HUDEP-2 (cell line): Measurements from ENCODE around the gene LNPK.
A peak's percentile ranks its signal among the peaks of the same experiment; 100 is the strongest.
"Not testable (repeated sequence)": the region's sequence is repeated elsewhere in the genome, so short reads cannot be mapped to it uniquely, and the experiment has no call there.

Source experiments
- DNase-seq, 76 experiments: peaks; one replicate each; lab custom pipeline; 2025; ENCODE audit not compliant: unreplicated experiment in 76 of 76; lab: John Stamatoyannopoulos, UW

LNPK gene

GRCh38 chr2:176001916-176002687 lies at the start of gene LNPK:
LNPK (minus strand) TSS chr2:176002267; CDS start chr2:175995584, 6,683 bp downstream.
- DNase-seq, result peak in 75 of 76 experiments; percentile 19 to 96 (median 89)

- no peak for DNase-seq
Measured at GRCh38 chr2:176039375-176039774, 37.3 kb upstream of the LNPK start.

GRCh38 chr2:176038694-176039093 lies 36.6 kb upstream of the LNPK start:
- DNase-seq, result no peak

GRCh38 chr2:176035013-176035691 lies 33.1 kb upstream of the LNPK start:
- no peak for DNase-seq

GRCh38 chr2:176027806-176028205 lies 25.7 kb upstream of the LNPK start:
- DNase-seq, result no peak

- DNase-seq, result no peak
Measured at GRCh38 chr2:176025932-176026331, 23.9 kb upstream of the LNPK start.

- DNase-seq, result no peak
Measured at GRCh38 chr2:176024083-176024482, 22.0 kb upstream of the LNPK start.

- DNase-seq, result no peak
Measured at GRCh38 chr2:176022048-176022447, 20.0 kb upstream of the LNPK start.

- DNase-seq, result no peak
Measured at GRCh38 chr2:176020400-176020799, 18.3 kb upstream of the LNPK start.

GRCh38 chr2:176018708-176019107 lies 16.6 kb upstream of the LNPK start:
- DNase-seq, result peak in 28 of 76 experiments; percentile 1 to 66 (median 24)

GRCh38 chr2:176009445-176009844 lies 7.4 kb upstream of the LNPK start:
- DNase-seq, result no peak

- DNase-seq, result peak in 38 of 76 experiments; percentile 2 to 63 (median 18)
Measured at GRCh38 chr2:176004934-176005333, 2.9 kb upstream of the LNPK start.

- DNase-seq, result no peak
Measured at GRCh38 chr2:176003958-176004357, 1.9 kb upstream of the LNPK start.

- peak in 2 of 76 experiments; percentile 8 to 17 for DNase-seq
Measured at GRCh38 chr2:176002688-176003210, 682 bp upstream of the LNPK start.

- peak in 52 of 76 experiments; percentile 5 to 76 (median 33) for DNase-seq
Measured at GRCh38 chr2:176001281-176001915, 669 bp downstream of the LNPK start.

GRCh38 chr2:175999283-175999819 lies 2.7 kb downstream of the LNPK start:
- no peak for DNase-seq

- DNase-seq, result no peak
Measured at GRCh38 chr2:175990099-175990498, 12.0 kb downstream of the LNPK start.

- DNase-seq, result not testable (repeated sequence)
Measured at GRCh38 chr2:175987126-175987525, 14.9 kb downstream of the LNPK start.

GRCh38 chr2:175984846-175985245 lies 17.2 kb downstream of the LNPK start:
- DNase-seq, result no peak

GRCh38 chr2:175981551-175981950 lies 20.5 kb downstream of the LNPK start:
- no peak for DNase-seq
